Effector CD4-positive, alpha-beta T cell (primary cell): ENCODE data around the gene KEAP1.
A peak's percentile ranks its signal among the peaks of the same experiment; 100 is the strongest.
"Not testable (repeated sequence)": the region's sequence is repeated elsewhere in the genome, so short reads cannot be mapped to it uniquely, and the experiment has no call there.

Source experiments
- DNase-seq: peaks from one replicate; pipeline ENCODE4 v3.0.0-alpha.2; 2020
- total RNA-seq: gene quantifications from one replicate; lab custom pipeline; 2026; lab: John Stamatoyannopoulos, UW

KEAP1 gene
- total RNA-seq, result 25.1 reads per million, percentile 52 among the genes with 10 or more reads in this experiment

GRCh38 chr19:10503002-10503789 is at the start of gene KEAP1:
Gene KEAP1, minus strand, starts transcription at chr19:10503356. Its CDS starts 3,323 bp downstream, at chr19:10500033.
- no peak for DNase-seq

GRCh38 chr19:10552510-10553053 is 49.4 kb upstream of the KEAP1 start:
- DNase-seq, result no peak

GRCh38 chr19:10551698-10552301 is 48.6 kb upstream of the KEAP1 start:
- DNase-seq, result no peak

GRCh38 chr19:10551006-10551405 is 47.9 kb upstream of the KEAP1 start:
- not testable (repeated sequence) for DNase-seq

GRCh38 chr19:10550336-10550735 is 47.2 kb upstream of the KEAP1 start:
- DNase-seq, result no peak

- DNase-seq, result no peak
Observed at GRCh38 chr19:10549733-10550132, 46.6 kb upstream of the KEAP1 start.

GRCh38 chr19:10548746-10549276 is 45.7 kb upstream of the KEAP1 start:
- DNase-seq, result no peak

- no peak for DNase-seq
Observed at GRCh38 chr19:10546817-10547216, 43.7 kb upstream of the KEAP1 start.

GRCh38 chr19:10544753-10545251 is 41.6 kb upstream of the KEAP1 start:
- DNase-seq, result no peak

- DNase-seq, result no peak
Observed at GRCh38 chr19:10544242-10544752, 41.1 kb upstream of the KEAP1 start.

- peak; percentile 76 for DNase-seq
Observed at GRCh38 chr19:10543420-10544241, 40.5 kb upstream of the KEAP1 start, which contains the start of gene ATG4D. Gene ATG4D, plus strand, starts transcription at chr19:10543904. Its CDS starts 187 bp downstream, at chr19:10544091.

- no peak for DNase-seq
Observed at GRCh38 chr19:10543059-10543419, 39.9 kb upstream of the KEAP1 start.

GRCh38 chr19:10539016-10539415 is 35.9 kb upstream of the KEAP1 start:
- DNase-seq, result not testable (repeated sequence)

GRCh38 chr19:10538204-10538983 is 35.2 kb upstream of the KEAP1 start:
- no peak for DNase-seq

- no peak for DNase-seq
Observed at GRCh38 chr19:10537668-10538067, 34.5 kb upstream of the KEAP1 start.

GRCh38 chr19:10535613-10536012 is 32.5 kb upstream of the KEAP1 start:
- no peak for DNase-seq

GRCh38 chr19:10533646-10534386 is 30.7 kb upstream of the KEAP1 start:
- no peak for DNase-seq

- DNase-seq, result no peak
Observed at GRCh38 chr19:10532457-10532856, 29.3 kb upstream of the KEAP1 start.

- DNase-seq, result not testable (repeated sequence)
Observed at GRCh38 chr19:10526887-10527286, 23.7 kb upstream of the KEAP1 start.

GRCh38 chr19:10525636-10526035 is 22.5 kb upstream of the KEAP1 start:
- DNase-seq, result no peak
